SK-N-SH (cell line): ENCODE measurements around the gene TCP11L2. TPM values are rescaled to one million over a fixed set of nuclear protein-coding genes. Genes with fewer than 3 reads are reported as not detected.

Source experiments
- CTCF ChIA-PET: fragments of 300-600, 350-600 bp; formaldehyde crosslinking; extraction: SDS; loops from one replicate; lab custom pipeline; 2021; lab: Yijun Ruan, JAX
- POLR2A ChIA-PET: fragments of 350-600 bp; sonication (Branson Sonifier 250); formaldehyde crosslinking; extraction: SDS; loops from one replicate; lab custom pipeline; 2020; ENCODE audit warnings: antibody characterized with exemption, inconsistent platforms; lab: Yijun Ruan, JAX
- DNase-seq: peaks from one replicate; pipeline ENCODE4 v3.0.0; 2012
- H2AFZ ChIP-seq: fragments of 200-600 bp; sonication (generic); 2 replicates; pipeline ENCODE4 v1.8.1; 2016; ENCODE audit warnings: antibody characterized with exemption, mild to moderate bottlenecking, low read depth
- H3F3A ChIP-seq: fragments of 200-600 bp; sonication (generic); replicated peaks from 2 replicates; pipeline ENCODE3; 2016; ENCODE audit warnings: antibody characterized with exemption, mild to moderate bottlenecking; ENCODE audit not compliant: insufficient read depth
- H3K27ac ChIP-seq, 2 experiments: fragments of 200-500 bp in 1 of 2; fragments of 200-600 bp in 1 of 2; sonication (Bioruptor generic) in 1 of 2; sonication (generic), shearing (Covaris generic) in 1 of 2; 2 replicates each; pipeline versions ENCODE4 v1.5.1 to v1.6.1; 2014 to 2016; ENCODE audit warnings: low read depth in 2 of 2, inconsistent platforms in 1 of 2, low read length in 1 of 2, mild to moderate bottlenecking in 1 of 2, mixed read lengths in 1 of 2
- H3K27me3 ChIP-seq: fragments of 200-600 bp; sonication (generic), shearing (Covaris generic); 2 replicates; pipeline ENCODE4 v1.6.1; 2016; ENCODE audit warnings: mixed run types; ENCODE audit not compliant: insufficient read depth
- H3K36me3 ChIP-seq, 2 experiments: fragments of 200-500 bp in 1 of 2; fragments of 200-600 bp in 1 of 2; sonication (Bioruptor generic) in 1 of 2; sonication (generic) in 1 of 2; replicated peaks in 1 of 2; 2 replicates each; pipeline versions ENCODE3 to v1.5.1; 2014 to 2016; ENCODE audit warnings: low read length in 1 of 2, mild to moderate bottlenecking in 1 of 2; ENCODE audit not compliant: insufficient read depth in 2 of 2, control insufficient read depth in 1 of 2
- H3K4me1 ChIP-seq, 2 experiments: fragments of 200-500 bp in 1 of 2; fragments of 200-600 bp in 1 of 2; sonication (Bioruptor generic) in 1 of 2; sonication (generic), shearing (Covaris generic) in 1 of 2; 2 replicates each; pipeline versions ENCODE4 v1.5.1 to v1.6.1; 2014 to 2016; ENCODE audit warnings: low read depth in 1 of 2, low read length in 1 of 2, mixed run types in 1 of 2; ENCODE audit not compliant: insufficient read depth in 2 of 2, control insufficient read depth in 1 of 2
- H3K4me2 ChIP-seq: fragments of 200-600 bp; sonication (generic), shearing (Covaris generic); 2 replicates; pipeline ENCODE4 v1.6.1; 2017; ENCODE audit warnings: mixed run types
- H3K4me3 ChIP-seq, 2 experiments: fragments of 200-500 bp in 1 of 2; fragments of 200-600 bp in 1 of 2; sonication (Bioruptor generic) in 1 of 2; sonication (generic), shearing (Covaris generic) in 1 of 2; 2 replicates each; pipeline versions ENCODE4 v1.5.1 to v1.8.1; 2014 to 2016; ENCODE audit warnings: low read depth in 2 of 2, inconsistent platforms in 1 of 2, low read length in 1 of 2, mild to moderate bottlenecking in 1 of 2, mixed read lengths in 1 of 2, moderate library complexity in 1 of 2
- H3K79me2 ChIP-seq: fragments of 200-600 bp; sonication (generic); 2 replicates; pipeline ENCODE4 v1.8.1; 2017; ENCODE audit warnings: mild to moderate bottlenecking; ENCODE audit not compliant: insufficient read depth
- H3K9ac ChIP-seq: fragments of 200-600 bp; sonication (generic); 2 replicates; pipeline ENCODE4 v1.6.1; 2017; ENCODE audit warnings: mixed run types
- H3K9me2 ChIP-seq: fragments of 200-600 bp; sonication (generic); 2 replicates; pipeline ENCODE4 v1.6.1; 2017; ENCODE audit warnings: mixed run types
- H3K9me3 ChIP-seq: fragments of 200-600 bp; sonication (generic); 2 replicates; pipeline ENCODE4 v1.6.1; 2017; ENCODE audit warnings: mixed run types, mild to moderate bottlenecking, moderate library complexity
- H4K20me1 ChIP-seq: fragments of 200-600 bp; sonication (generic); 2 replicates; pipeline ENCODE4 v1.6.1; 2017; ENCODE audit warnings: mild to moderate bottlenecking, mixed run types; ENCODE audit not compliant: insufficient read depth
- ELF1 ChIP-seq: IDR thresholded peaks from 2 replicates; pipeline ENCODE4 v1.4.0; 2012
- FOSL2 ChIP-seq: IDR thresholded peaks from 2 replicates; pipeline ENCODE4 v1.4.0; 2012; ENCODE audit warnings: low read depth, mild to moderate bottlenecking, moderate library complexity, borderline replicate concordance
- FOXJ3 ChIP-seq: sonication (generic); formaldehyde crosslinking; IDR thresholded peaks from 2 replicates; pipeline ENCODE4 v1.5.1; 2020; ENCODE audit warnings: mild to moderate bottlenecking, missing genetic modification reagents
- JUND ChIP-seq: IDR thresholded peaks from 2 replicates; pipeline ENCODE4 v1.4.0; 2012
- MAX ChIP-seq: IDR thresholded peaks from 2 replicates; pipeline ENCODE4 v1.4.0; 2012; ENCODE audit warnings: low read depth
- NRF1 ChIP-seq: IDR thresholded peaks from 2 replicates; pipeline ENCODE4 v1.6.1; 2012; ENCODE audit warnings: low read depth, mild to moderate bottlenecking, low read length
- POLR2AphosphoS5 ChIP-seq: IDR thresholded peaks from 2 replicates; pipeline ENCODE4 v1.6.1; 2012; ENCODE audit warnings: low read depth, low read length
- RAD21 ChIP-seq: IDR thresholded peaks from 2 replicates; pipeline ENCODE4 v1.6.1; 2012; ENCODE audit warnings: mild to moderate bottlenecking, low read length
- RCOR1 ChIP-seq: fragments of 150-350 bp; IDR thresholded peaks from 2 replicates; pipeline ENCODE4 v1.6.1; 2017; ENCODE audit warnings: antibody characterized with exemption, low read length
- SIN3A ChIP-seq: IDR thresholded peaks from 2 replicates; pipeline ENCODE4 v1.6.1; 2012; ENCODE audit warnings: low read depth, mild to moderate bottlenecking, low read length, moderate library complexity, borderline replicate concordance
- SMC3 ChIP-seq: IDR thresholded peaks from 2 replicates; pipeline ENCODE4 v1.6.1; 2012; ENCODE audit warnings: low read depth, low read length, improper control_type of control experiment
- TAF1 ChIP-seq: IDR thresholded peaks from 2 replicates; pipeline ENCODE4 v1.6.1; 2012; ENCODE audit warnings: low read depth, mild to moderate bottlenecking, low read length, moderate library complexity, borderline replicate concordance
- YY1 ChIP-seq: IDR thresholded peaks from 2 replicates; pipeline ENCODE4 v1.4.0; 2012; ENCODE audit warnings: low read depth, mild to moderate bottlenecking
- ZBTB33 ChIP-seq: IDR thresholded peaks from 2 replicates; pipeline ENCODE4 v1.4.0; 2012; ENCODE audit warnings: low read depth, borderline replicate concordance
- WGBS: methylation state at CpG from one replicate; pipeline ENCODE4 v1.1.6; 2017; ENCODE audit warnings: low lambda C conversion rate; 5-methylcytosine and 5-hydroxymethylcytosine counted together
- polyA plus RNA-seq, 3 experiments: library from polyadenylated mRNA; depleted of rRNA; stranded (reverse); fragments of >200 nt; gene quantifications; 2 replicates each; pipeline ENCODE4 v1.2.3, GENCODE V29; 2012

The TCP11L2 gene
- polyA plus RNA-seq, 1 of the 3 experiments (the other 2 are of a cell fraction), result 4.0 TPM

DNA sequence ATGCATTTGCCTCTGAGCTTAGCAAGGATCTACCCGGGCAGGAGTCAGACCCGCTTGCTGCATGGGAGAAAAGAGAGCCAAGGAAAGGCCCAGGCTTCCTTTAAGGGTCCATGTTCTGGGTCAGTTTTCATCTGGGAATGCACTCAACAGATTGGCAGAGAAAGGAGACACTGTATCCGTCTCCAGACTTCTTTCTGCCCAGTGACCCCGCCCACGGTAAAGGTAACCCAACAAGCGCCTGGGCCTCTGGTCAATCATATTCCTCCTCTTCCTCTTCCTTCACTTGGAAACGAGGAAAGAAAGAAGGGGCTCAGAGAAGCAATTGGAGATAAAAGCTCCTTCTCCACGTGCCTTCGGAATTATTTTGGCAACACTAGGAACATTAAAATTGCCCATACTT lies 27.1 kb upstream of the TCP11L2 start (continued):
- TF ChIP-seq ZBTB33 (no peak), FOXJ3 (CRISPR knock-in tag) (no peak), FOSL2 (no peak), RAD21 (no peak), SIN3A (no peak)
- TF ChIP-seq, all 33 proteins: peak for 0

DNA sequence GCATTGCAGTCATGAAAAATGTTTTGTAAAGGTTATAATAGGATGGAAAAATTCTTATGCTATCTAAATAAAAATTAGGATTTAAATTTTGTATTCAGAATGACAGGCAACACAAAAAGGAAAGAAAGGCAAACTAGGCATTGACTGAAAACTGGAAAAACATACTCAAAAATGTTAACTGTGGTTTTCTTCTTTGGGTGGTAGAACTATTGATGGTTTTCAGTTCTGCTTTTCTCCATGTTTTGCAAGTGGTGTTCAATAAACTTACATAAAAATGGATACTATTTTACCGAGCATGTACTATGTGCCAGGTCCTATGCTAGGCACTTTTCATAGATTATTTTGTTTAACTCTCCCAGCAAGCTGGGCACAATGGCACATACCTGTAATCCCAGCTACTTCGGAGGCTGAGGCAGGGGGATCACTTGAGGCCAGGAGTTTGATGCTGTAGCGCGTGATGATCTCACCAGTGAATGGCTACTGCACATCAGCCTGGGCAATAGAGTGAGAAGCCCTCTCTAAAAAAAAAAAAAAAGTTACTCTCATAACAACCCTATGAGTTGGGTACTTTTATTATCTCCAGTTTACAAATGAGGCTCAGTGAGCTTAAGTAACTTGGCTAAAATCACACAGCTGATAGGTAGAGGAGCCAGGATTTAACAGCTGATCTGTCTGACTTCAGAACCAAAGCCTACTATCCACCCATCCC lies 26.3 kb upstream of the TCP11L2 start:
- no peak for TF ChIP-seq RCOR1
- no peak for TF ChIP-seq SMC3
- TF ChIP-seq FOSL2, result no peak
- TF ChIP-seq ELF1, result no peak
- no peak for TF ChIP-seq POLR2AphosphoS5
- no peak for TF ChIP-seq YY1
- TF ChIP-seq NRF1, result no peak
- TF ChIP-seq JUND, result no peak
- TF ChIP-seq MAX, result no peak
- Histone ChIP-seq H3K9ac (no peak overlapping the region), H4K20me1 (no peaks in the 10 kb centered on the region), H3K9me3 (no peaks in the 10 kb centered on the region), H3K79me2 (no peaks in the 10 kb centered on the region), H3F3A (no peaks in the 10 kb centered on the region), H3K4me1 (no peaks in the 10 kb centered on the region), H3K4me3 (no peak overlapping the region), H2AFZ (no peak overlapping the region), H3K27me3 (no peaks in the 10 kb centered on the region), H3K4me2 (no peak overlapping the region), H3K36me3 (no peaks in the 10 kb centered on the region), H3K9me2 (no peaks in the 10 kb centered on the region), H3K27ac (no peak overlapping the region)
- ChIA-PET POLR2A (no interaction called here), CTCF (interaction anchor here (12.2 kb wide), 1 partner anchor 50 kb away, joined by 173 read pairs; no protein-coding TSS in a partner anchor)
- 82% methylated on average over 4 of the region's 4 CpGs for WGBS
- no peak for DNase-seq

- no peak for TF ChIP-seq RCOR1
- no peak for TF ChIP-seq TAF1
- Histone ChIP-seq H3K79me2 (no peaks in the 10 kb centered on the region), H3K36me3 (no peaks in the 10 kb centered on the region), H3K9ac (no peak overlapping the region), H2AFZ (no peak overlapping the region), H3K4me3 (no peak overlapping the region), H3K27ac (no peak overlapping the region), H3K4me1 (no peaks in the 10 kb centered on the region), H4K20me1 (no peaks in the 10 kb centered on the region), H3K9me3 (no peaks in the 10 kb centered on the region), H3K9me2 (no peaks in the 10 kb centered on the region), H3F3A (no peaks in the 10 kb centered on the region), H3K4me2 (no peak overlapping the region), H3K27me3 (no peaks in the 10 kb centered on the region)
- DNase-seq, result no peak
- 72% methylated on average over 4 of the region's 4 CpGs for WGBS
- ChIA-PET POLR2A (no interaction called here), CTCF (interaction anchor here (1.2 to 12.2 kb wide), 3 partner anchors 17 to 78 kb away, joined by 4 to 173 read pairs (median 6); partner anchors contain the start of gene POLR3B)
These were observed 22.4 kb upstream of the TCP11L2 start for GRCh38 chr12:106280106-106280505.
